ENCODE data around the gene FAM3C. TPM values are rescaled to one million over a fixed set of nuclear protein-coding genes. Genes with fewer than 3 reads are reported as not detected.

Gene FAM3C
- polyA plus RNA-seq, 1 experiment, result 48.7 TPM

DNA sequence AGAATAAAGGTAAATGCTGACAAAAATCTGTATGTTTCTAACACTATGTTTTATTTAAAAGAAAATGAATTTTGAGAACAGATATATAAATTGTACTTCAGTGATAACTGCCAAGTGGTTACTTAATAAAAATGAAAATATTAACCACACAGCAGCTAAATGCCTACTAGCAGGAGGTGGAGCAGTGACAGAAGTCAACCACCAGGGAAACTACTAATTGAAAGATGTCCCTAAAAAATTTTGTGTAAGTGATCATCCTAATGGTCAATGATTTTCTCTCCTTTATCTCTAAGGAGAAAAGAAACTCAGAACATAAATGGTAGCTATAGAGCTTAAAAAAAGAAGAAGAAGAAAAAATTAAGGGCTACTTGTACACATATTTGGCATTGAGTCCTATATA lies 44.4 kb downstream of the FAM3C start:
- POLR2A ChIA-PET, result no interaction called here

DNA sequence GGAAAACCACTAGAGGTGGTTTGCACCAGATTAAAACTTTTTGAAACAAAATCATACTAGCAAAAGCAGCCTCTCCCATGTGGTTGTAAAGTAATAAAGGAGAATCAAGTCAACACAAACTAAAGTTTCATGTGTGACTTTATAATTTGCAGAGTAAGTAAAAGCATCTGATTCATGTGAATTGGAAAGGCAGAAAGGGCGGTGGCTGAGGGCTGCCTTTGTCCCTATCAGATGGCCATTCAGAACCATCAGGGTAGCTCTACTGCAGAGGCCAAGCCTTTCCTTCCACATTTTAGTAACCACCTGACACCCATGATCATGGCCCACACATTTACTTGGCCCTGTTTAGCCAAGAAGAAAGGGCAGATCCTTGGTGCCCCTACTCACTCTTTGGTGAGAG lies 51.6 kb downstream of the FAM3C start:
- CTCF ChIA-PET, result interaction anchor here (1.3 to 1.4 kb wide), 2 partner anchors 23 to 236 kb away, joined by 3 to 7 read pairs; no protein-coding TSS in a partner anchor
- H3K27me3 ChIP-seq (ENCODE audit: control insufficient read depth, insufficient read depth, low read length), result no peaks in the 10 kb centered on the region
- H3K9me3 ChIP-seq (ENCODE audit: control insufficient read depth, insufficient read depth, low read length), result no peaks in the 10 kb centered on the region
- no peak for DNase-seq (ENCODE audit: low read depth, low spot score)
- POLR2A ChIA-PET, result no interaction called here
- no peak overlapping the region for H3K27ac ChIP-seq (ENCODE audit: low read depth, low read length)
- no peak overlapping the region for H3K4me3 ChIP-seq (ENCODE audit: low read depth, low read length)
- TF ChIP-seq, protein P1, sequence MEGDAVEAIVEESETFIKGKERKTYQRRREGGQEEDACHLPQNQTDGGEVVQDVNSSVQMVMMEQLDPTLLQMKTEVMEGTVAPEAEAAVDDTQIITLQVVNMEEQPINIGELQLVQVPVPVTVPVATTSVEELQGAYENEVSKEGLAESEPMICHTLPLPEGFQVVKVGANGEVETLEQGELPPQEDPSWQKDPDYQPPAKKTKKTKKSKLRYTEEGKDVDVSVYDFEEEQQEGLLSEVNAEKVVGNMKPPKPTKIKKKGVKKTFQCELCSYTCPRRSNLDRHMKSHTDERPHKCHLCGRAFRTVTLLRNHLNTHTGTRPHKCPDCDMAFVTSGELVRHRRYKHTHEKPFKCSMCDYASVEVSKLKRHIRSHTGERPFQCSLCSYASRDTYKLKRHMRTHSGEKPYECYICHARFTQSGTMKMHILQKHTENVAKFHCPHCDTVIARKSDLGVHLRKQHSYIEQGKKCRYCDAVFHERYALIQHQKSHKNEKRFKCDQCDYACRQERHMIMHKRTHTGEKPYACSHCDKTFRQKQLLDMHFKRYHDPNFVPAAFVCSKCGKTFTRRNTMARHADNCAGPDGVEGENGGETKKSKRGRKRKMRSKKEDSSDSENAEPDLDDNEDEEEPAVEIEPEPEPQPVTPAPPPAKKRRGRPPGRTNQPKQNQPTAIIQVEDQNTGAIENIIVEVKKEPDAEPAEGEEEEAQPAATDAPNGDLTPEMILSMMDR (IDR thresholded peaks at IDR 0.05; ENCODE audit: low read depth, low read length), result no peak

More for the DNA sequence above, 44.4 kb downstream of the FAM3C start:
- H3K27ac ChIP-seq (ENCODE audit: low read depth, low read length), result no peak overlapping the region
- no peak overlapping the region for H3K4me3 ChIP-seq (ENCODE audit: low read depth, low read length)
- H3K27me3 ChIP-seq (ENCODE audit: control insufficient read depth, insufficient read depth, low read length), result no peaks in the 10 kb centered on the region
- TF ChIP-seq, protein P1 (IDR thresholded peaks at IDR 0.05; ENCODE audit: low read depth, low read length), result no peak
- DNase-seq (ENCODE audit: low read depth, low spot score), result no peak
- CTCF ChIA-PET, result interaction anchor here (1.8 to 6.5 kb wide), 4 partner anchors 15 to 364 kb away, joined by 4 to 28 read pairs (median 10); partner anchors contain the start of gene FAM3C
- H3K9me3 ChIP-seq (ENCODE audit: control insufficient read depth, insufficient read depth, low read length), result no peaks in the 10 kb centered on the region

DNA sequence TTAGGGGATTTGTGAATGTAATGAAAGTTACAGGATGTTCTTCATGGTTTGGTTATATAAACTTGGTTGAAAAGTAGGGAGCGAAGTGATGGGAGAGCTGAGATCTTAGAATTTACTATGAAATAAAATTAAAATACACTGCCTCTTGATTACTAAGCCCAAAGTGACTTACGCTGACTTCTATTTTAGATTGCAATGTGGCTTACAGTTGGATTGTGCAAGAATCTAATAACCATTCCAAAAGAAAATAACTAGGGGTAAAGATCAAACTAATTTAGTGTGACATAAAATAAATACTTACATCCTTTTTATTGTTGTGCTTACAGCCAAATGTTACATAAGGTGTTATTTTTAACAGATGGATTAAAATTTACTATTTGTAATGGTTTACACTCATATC lies 52.0 kb downstream of the FAM3C start:
- no peak overlapping the region for H3K4me3 ChIP-seq (ENCODE audit: low read depth, low read length)
- POLR2A ChIA-PET, result no interaction called here
- no peak for DNase-seq (ENCODE audit: low read depth, low spot score)
- H3K27me3 ChIP-seq (ENCODE audit: control insufficient read depth, insufficient read depth, low read length), result no peaks in the 10 kb centered on the region
- no peaks in the 10 kb centered on the region for H3K9me3 ChIP-seq (ENCODE audit: control insufficient read depth, insufficient read depth, low read length)
- CTCF ChIA-PET, result no interaction called here
- TF ChIP-seq, protein P1 (IDR thresholded peaks at IDR 0.05; ENCODE audit: low read depth, low read length), result no peak
- no peak overlapping the region for H3K27ac ChIP-seq (ENCODE audit: low read depth, low read length)

DNA sequence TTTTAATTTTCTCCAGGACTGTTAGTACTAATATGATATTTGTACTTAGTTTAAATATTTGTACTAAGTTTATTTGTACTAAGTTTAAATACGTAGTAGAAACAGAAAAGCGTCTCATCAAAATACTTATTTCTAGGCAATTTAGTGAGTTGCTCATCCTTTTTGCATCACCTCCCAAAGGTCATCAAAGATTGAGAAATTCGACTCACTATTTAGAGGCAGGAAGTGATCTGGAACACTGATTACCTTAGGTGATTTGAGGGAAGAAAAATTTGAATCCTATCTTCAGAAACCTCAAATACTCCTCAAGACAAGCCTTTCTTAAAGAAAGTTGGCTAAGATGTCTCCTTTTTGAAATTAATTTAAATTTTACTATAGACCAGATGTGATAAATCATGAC lies 52.8 kb downstream of the FAM3C start:
- no peak overlapping the region for H3K27ac ChIP-seq (ENCODE audit: low read depth, low read length)
- CTCF ChIA-PET, result no interaction called here

DNA sequence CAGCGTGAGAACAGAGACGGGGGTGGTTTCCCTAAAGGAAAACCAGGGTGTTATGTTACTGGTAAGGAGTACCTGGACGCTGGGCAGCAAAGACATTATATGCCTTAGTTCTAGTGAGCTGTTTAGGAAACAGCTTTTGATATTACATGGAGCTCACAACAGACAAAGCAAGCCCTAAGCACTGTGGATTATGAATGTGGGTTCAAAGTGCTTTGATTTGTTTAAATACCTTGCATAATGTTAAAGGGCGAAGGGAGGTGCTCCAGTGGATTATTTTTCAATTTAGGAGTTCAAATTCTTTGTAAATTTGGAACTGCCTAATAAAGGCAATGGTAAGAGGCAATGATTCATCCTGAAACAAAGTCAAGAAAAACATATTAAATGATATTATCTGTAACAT lies 53.5 kb downstream of the FAM3C start:
- Histone ChIP-seq H3K27me3 (ENCODE audit: control insufficient read depth, insufficient read depth, low read length) (no peaks in the 10 kb centered on the region), H3K27ac (ENCODE audit: low read depth, low read length) (no peak overlapping the region), H3K9me3 (ENCODE audit: control insufficient read depth, insufficient read depth, low read length) (no peaks in the 10 kb centered on the region), H3K4me3 (ENCODE audit: low read depth, low read length) (no peak overlapping the region)
- TF ChIP-seq, protein P1 (IDR thresholded peaks at IDR 0.05; ENCODE audit: low read depth, low read length), result no peak
- POLR2A ChIA-PET, result no interaction called here
- no peak for DNase-seq (ENCODE audit: low read depth, low spot score)
- CTCF ChIA-PET, result interaction anchor here (1.0 kb wide), 1 partner anchor 24 kb away, joined by 3 read pairs; no protein-coding TSS in a partner anchor

More for the DNA sequence above, 52.8 kb downstream of the FAM3C start:
- TF ChIP-seq, protein P1 (IDR thresholded peaks at IDR 0.05; ENCODE audit: low read depth, low read length), result no peak
- H3K9me3 ChIP-seq (ENCODE audit: control insufficient read depth, insufficient read depth, low read length), result no peaks in the 10 kb centered on the region
- DNase-seq (ENCODE audit: low read depth, low spot score), result no peak
- H3K4me3 ChIP-seq (ENCODE audit: low read depth, low read length), result no peak overlapping the region
- H3K27me3 ChIP-seq (ENCODE audit: control insufficient read depth, insufficient read depth, low read length), result no peaks in the 10 kb centered on the region
- POLR2A ChIA-PET, result no interaction called here

Data from AG04450 (cell line).